GM21737 (cell line): ENCODE data around the gene COL27A1.

Experiments
- ATAC-seq: cut with Tn5 transposase; IDR thresholded peaks from one replicate; pipeline ENCODE4 v1.9.1; 2021; ENCODE audit warnings: mild to moderate bottlenecking, moderate library complexity; ENCODE audit not compliant: unreplicated experiment

The COL27A1 gene

DNA sequence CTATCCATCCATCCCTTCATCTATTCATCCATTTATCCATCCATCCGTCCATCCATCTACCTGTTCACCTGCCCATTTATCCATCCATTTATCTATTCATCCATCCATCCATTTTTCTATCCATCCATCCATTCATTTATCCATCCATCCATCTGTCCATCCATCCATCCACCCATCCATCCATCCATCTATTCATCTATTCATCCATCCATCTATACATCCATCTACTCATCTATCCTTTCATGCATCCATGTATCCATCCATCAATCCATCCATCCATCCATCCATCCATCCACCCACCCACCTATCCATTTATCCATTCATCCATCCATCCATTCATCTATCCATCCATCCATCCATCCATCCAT lies 10.8 kb downstream of the COL27A1 start:
- no peak for ATAC-seq

GRCh38 chr9:114166614-114167572 lies 11.6 kb downstream of the COL27A1 start:
- no peak for ATAC-seq

- ATAC-seq = no peak
Observed at GRCh38 chr9:114167591-114168091, 12.3 kb downstream of the COL27A1 start.

DNA sequence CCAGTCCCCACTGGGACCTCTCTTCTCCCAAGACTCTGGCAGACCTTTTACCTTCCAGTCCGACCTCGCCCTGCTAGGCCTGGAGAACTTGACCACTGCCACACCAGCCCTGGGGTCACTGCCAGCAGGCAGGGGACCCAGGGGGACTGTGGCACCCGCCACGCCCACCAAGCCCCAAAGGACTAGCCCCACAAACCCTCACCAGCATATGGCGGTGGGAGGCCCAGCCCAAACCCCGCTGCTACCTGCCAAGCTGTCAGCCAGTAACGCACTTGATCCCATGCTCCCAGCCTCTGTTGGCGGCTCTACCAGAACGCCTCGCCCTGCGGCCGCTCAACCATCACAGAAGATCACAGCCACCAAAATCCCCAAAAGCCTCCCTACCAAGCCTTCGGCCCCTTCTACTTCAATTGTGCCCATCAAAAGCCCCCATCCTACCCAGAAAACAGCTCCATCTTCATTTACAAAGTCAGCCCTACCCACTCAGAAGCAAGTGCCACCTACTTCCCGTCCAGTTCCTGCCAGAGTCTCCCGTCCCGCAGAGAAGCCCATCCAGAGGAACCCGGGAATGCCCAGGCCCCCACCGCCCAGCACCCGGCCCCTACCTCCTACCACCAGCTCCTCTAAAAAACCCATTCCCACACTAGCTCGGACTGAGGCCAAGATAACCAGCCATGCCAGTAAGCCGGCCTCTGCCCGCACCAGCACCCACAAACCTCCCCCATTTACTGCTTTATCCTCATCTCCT lies 13.1 kb downstream of the COL27A1 start:
- ATAC-seq = no peak

- no peak for ATAC-seq
Observed at GRCh38 chr9:114169029-114169951, 14.0 kb downstream of the COL27A1 start.

DNA sequence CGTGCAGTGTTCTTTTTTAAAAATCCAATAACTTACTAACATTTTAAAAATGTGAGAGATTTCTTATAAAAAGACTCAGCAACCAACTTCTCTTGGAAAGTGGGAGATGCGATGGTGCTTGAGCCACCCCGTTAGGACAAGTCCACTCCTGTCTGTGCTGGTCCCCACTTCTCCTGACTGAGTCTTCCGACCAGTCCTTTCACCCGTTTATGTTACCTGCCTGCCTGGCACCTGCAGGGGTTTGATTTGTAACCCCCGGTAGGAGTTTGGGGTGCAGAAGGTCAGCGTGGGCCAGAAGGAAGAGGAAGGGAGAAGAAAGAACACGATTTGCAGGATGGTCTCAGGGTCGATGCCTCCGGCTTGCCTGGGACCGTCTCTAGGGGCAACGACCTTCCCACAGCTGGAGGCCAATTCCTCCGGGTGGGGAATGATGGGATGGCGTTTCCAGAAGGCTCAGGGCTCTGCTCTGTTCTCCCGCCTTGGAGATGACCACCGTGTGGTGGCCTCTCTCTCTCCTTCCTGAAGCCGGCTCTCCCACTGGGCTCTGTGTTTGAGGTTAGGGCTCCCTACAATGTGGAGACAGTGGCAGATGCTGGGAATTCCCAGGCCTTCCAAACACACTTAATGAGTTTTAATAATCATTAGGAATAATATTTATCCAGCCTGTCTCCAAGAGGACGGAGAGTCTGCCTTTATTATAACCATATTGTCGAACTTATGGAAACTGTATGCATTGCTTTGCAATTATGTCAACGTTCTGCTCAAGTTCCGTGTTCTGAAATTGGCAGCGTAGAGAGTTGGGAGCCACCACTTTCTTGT lies 14.8 kb downstream of the COL27A1 start:
- ATAC-seq = no peak

- ATAC-seq = no peak
Observed at GRCh38 chr9:114170771-114171461, 15.6 kb downstream of the COL27A1 start.

DNA sequence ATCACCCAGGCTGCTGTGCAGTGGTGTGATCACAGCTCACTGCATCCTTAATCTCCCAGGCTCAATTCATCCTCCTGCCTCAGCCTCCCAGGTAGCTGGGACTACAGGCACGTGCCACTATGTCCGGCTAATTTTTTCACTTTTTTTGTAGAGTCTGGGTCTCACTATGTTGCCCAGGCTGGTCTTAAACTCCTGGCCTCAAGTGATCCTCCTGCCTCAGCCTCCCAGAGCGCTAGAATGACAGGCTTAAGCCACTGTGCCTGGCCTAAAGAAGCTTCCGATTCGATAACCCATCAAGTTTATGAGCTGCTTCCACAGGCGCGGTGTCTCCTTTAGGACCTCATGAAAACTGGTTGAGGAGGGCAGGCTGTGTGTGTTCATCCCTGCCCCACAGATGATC lies 16.2 kb downstream of the COL27A1 start:
- no peak for ATAC-seq

DNA sequence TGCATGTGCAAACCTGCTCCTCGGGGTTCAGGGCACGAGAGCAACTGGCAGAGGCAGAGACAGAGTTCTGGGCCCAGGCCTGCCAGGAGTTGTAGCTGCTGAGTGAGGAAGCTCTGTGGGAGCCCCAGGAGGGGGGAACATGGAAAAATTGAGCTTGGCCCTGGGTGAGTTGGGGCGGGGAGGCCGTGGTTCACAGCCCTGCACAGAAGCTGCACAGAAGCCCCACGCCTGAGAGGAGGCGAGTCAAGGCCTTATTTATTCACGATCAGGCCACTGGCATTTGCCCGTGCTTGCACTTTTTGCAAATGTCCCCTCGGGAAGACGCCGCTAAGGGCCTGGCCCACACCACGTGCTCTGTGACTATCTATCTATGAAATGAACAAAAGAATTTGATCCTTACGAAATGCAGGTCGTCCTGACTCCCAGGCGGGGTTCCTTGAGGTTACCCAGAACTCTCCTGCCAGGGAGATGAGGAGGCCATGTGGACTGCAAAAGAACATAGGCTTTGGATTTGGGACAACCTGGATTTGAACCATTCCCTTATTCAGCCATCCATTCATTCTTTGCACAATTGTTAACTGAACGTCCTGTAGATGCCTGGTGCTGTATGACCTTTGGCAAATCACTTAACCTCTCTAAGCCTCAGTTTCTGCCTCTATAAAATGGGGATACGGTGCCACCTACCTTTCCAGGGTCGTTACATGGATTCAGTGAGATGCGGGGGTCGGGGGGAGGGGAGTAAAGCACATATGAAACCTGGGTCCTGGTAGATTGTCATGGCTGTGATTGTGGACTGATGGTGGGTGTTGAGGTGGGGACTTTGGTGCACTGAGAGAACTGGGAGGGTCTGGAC lies 17.9 kb downstream of the COL27A1 start:
- no peak for ATAC-seq

DNA sequence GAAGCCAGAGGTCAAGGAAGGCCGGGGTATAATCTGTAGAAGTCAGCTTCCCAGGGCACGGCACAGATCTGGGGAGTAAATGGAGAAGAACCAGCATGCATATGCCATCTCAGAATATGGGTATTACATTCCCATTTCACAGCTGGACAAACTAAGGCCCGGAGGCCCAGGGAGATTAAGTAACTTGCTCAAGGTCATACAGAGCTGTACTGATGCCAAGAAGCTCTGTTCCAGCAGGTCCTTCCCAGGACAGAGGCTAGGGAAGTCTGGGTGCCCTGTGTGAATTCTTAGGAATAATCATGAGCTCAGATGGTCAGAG lies 19.2 kb downstream of the COL27A1 start:
- ATAC-seq = no peak

- ATAC-seq = no peak
Observed at GRCh38 chr9:114174876-114175771, 19.8 kb downstream of the COL27A1 start.

- no peak for ATAC-seq
Observed at GRCh38 chr9:114176624-114177291, 21.4 kb downstream of the COL27A1 start.

DNA sequence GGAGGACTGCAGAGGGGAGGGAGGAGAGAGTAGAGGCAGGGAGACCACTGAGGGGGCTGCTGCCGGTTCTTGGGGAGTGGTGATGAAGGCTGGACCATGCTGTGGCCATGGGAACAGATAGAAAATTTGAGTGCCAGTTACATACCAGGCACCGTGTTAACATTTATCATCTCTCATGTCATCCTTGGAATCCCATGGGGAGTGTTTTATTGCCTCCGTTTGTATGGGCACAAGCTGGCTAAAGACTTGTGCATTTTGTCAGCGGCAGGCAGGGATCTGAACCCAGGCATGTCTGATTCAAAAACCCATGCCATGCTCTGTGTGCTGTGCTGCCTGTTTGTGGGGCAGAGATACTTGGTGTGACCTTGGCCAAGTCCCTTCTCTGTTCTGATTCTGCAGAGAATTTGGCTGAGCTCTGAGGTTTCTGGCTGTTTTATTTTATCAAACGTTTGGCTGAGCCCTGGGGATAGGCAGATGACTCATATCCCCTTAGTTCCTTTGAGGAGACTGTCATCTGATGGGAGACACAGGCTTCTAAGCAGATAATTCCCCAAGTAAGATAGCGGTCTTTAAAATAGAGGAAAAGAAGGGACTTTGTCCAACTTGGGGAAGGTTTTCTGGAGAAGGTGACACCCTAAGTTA lies 22.2 kb downstream of the COL27A1 start:
- no peak for ATAC-seq

- ATAC-seq = no peak
Observed at GRCh38 chr9:114178076-114178475, 22.7 kb downstream of the COL27A1 start.

- ATAC-seq = no peak
Observed at GRCh38 chr9:114178756-114179450, 23.6 kb downstream of the COL27A1 start.

DNA sequence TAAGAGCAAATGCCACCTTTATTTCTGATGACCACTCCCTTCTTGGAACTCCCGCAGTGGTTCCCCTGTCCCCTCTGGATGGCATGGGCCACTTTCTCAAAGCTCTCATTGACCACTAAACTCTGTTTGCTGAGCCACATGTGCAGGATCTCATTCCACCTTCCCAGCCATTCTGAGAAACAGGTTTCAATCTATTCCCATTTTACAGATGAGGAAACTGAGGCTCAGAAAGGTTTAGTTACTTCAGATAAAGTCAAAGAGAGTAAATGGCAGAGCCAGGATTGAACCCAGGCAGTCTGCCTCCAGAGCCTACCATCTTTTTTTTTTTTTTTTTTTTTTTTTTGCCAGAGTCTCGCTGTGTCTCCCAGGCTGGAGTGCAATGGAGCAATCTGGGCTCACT lies 24.2 kb downstream of the COL27A1 start:
- ATAC-seq = no peak
